ENCODE measurements around the gene MEGF11.

- TF ChIP-seq YY1 (IDR thresholded peaks at IDR 0.05; ENCODE audit: insufficient read depth, insufficient read length) (no peak), ZNF274 (IDR thresholded peaks at IDR 0.05; ENCODE audit: low read depth, low read length) (no peak), SUZ12 (IDR thresholded peaks at IDR 0.05; ENCODE audit: extremely low read depth, insufficient read depth, insufficient read length) (no peak)
Measured at GRCh38 chr15:66261056-66261455, 7.5 kb upstream of the MEGF11 start.
